ENCODE measurements around the gene C16orf90.

DNA sequence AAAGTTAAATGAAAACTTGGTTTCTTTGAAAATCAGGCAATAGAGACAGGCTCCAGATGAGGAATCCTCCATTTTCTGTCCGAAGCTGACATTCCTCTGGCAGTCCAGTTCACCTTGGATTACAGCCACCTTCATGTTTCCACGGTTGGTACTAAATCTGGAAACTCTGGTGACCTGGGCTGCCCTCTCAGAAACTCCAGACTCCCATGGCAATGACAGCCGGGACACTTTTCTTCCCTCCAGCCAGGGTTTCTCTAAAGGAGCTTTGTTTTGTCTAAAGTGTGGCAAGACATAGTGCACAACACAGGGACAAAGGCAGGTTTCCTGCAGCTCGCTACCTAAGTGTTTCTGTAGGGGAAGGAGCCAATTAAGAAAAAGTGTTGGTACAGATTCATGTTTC lies 41.6 kb upstream of the C16orf90 start:
- TF ChIP-seq EZH2 (IDR thresholded peaks at IDR 0.05; ENCODE audit: borderline replicate concordance) = no peak
- TF ChIP-seq, protein P1, sequence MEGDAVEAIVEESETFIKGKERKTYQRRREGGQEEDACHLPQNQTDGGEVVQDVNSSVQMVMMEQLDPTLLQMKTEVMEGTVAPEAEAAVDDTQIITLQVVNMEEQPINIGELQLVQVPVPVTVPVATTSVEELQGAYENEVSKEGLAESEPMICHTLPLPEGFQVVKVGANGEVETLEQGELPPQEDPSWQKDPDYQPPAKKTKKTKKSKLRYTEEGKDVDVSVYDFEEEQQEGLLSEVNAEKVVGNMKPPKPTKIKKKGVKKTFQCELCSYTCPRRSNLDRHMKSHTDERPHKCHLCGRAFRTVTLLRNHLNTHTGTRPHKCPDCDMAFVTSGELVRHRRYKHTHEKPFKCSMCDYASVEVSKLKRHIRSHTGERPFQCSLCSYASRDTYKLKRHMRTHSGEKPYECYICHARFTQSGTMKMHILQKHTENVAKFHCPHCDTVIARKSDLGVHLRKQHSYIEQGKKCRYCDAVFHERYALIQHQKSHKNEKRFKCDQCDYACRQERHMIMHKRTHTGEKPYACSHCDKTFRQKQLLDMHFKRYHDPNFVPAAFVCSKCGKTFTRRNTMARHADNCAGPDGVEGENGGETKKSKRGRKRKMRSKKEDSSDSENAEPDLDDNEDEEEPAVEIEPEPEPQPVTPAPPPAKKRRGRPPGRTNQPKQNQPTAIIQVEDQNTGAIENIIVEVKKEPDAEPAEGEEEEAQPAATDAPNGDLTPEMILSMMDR (IDR thresholded peaks at IDR 0.05; ENCODE audit: poor library complexity) = no peak
